Measurements from ENCODE around the gene SNF8. TPM values are rescaled to one million over a fixed set of nuclear protein-coding genes. Genes with fewer than 3 reads are reported as not detected.
"Not testable (repeated sequence)": the region's sequence is repeated elsewhere in the genome, so short reads cannot be mapped to it uniquely, and the experiment has no call there.

Gene SNF8
- total RNA-seq, 1 experiment from 2014 or later = 129 TPM

- Histone ChIP-seq H4K5ac (ENCODE audit: insufficient read length, low read depth, low read length) (no peak overlapping the region), H3K23me2 (ENCODE audit: insufficient read length, low read depth, low read length, poor library complexity, severe bottlenecking) (no peaks in the 10 kb centered on the region), H3K4ac (ENCODE audit: low read depth, low read length) (no peak overlapping the region), H3K27me3 (ENCODE audit: insufficient read depth, low read length) (no peaks in the 10 kb centered on the region), H4K8ac (replicated peaks; ENCODE audit: insufficient read length, low read depth, low read length) (no peak overlapping the region), H2BK15ac (ENCODE audit: low read depth, low read length) (no peak overlapping the region), H3K9me3 (ENCODE audit: control insufficient read depth, low read depth, low read length) (no peaks in the 10 kb centered on the region), H3K27ac (ENCODE audit: insufficient read length, low read depth, low read length) (no peak overlapping the region), H3K56ac (ENCODE audit: insufficient read length, low read depth, low read length) (no peak overlapping the region), H3K79me2 (ENCODE audit: insufficient read depth, low read length) (no peaks in the 10 kb centered on the region), H3K14ac (ENCODE audit: insufficient read depth, low read length) (no peak overlapping the region), H2BK20ac (ENCODE audit: low read depth, low read length, poor library complexity, severe bottlenecking) (no peak overlapping the region), H3K23ac (ENCODE audit: insufficient read length, low read depth, low read length) (no peak overlapping the region), H4K20me1 (ENCODE audit: control insufficient read depth, insufficient read depth, insufficient read length) (no peaks in the 10 kb centered on the region), H4K91ac (ENCODE audit: insufficient read length, low read depth, low read length) (no peak overlapping the region), H2BK120ac (ENCODE audit: low read depth, low read length, poor library complexity, severe bottlenecking) (no peak overlapping the region), H3K4me1 (ENCODE audit: insufficient read depth, low read length) (peaks cover 3% of the 10 kb centered on the region; the same call in 1 of the 2 replicates), H3K79me1 (ENCODE audit: insufficient read depth, low read depth, low read length, poor library complexity, severe bottlenecking) (no peaks in the 10 kb centered on the region), H3T11ph (ENCODE audit: low read length) (no peak overlapping the region), H2BK12ac (ENCODE audit: insufficient read length, low read depth, low read length) (no peak overlapping the region), H2BK5ac (ENCODE audit: insufficient read length, low read length) (no peak overlapping the region), H3K4me2 (ENCODE audit: insufficient read depth, insufficient read length, low read length) (no peak overlapping the region), H2AK5ac (ENCODE audit: insufficient read length, low read length) (no peak overlapping the region), H3K18ac (ENCODE audit: insufficient read length, low read depth, low read length) (no peak overlapping the region), H3K9ac (ENCODE audit: extremely low read depth, insufficient read length, low read length) (no peak overlapping the region), H2AFZ (ENCODE audit: low read length) (no peak overlapping the region)
- Mint-ChIP-seq H3K27ac (no peak overlapping the region), H3K4me1 (peaks cover 11% of the 10 kb centered on the region in 2 experiments), H3K27me3 (ENCODE audit: low read depth) (no peaks in the 10 kb centered on the region; the same call in 1 of the 2 replicates), H3K9me3 (no peaks in the 10 kb centered on the region), H3K36me3 (ENCODE audit: insufficient read depth in 1 of 3, low read depth in 3 of 3) (no peaks in the 10 kb centered on the region), H3K4me3 (no peak overlapping the region)
- no peak for TF ChIP-seq CTCF (conservative IDR thresholded peaks at IDR 0.05)
- WGBS (ENCODE audit: extremely low coverage, insufficient read length, low lambda C conversion rate) = no CpG with 5 or more reads among the region's 5 CpGs
- DNase-seq = no peak
These were observed 6.9 kb upstream of the SNF8 start for GRCh38 chr17:48951572-48951971.

GRCh38 chr17:48945261-48945651 is 614 bp upstream of the SNF8 start:
- Histone ChIP-seq H2BK5ac (ENCODE audit: insufficient read length, low read length) (peak overlapping the region; percentile 17), H3K18ac (ENCODE audit: insufficient read length, low read depth, low read length) (peak overlapping the region; percentile 95), H3K27ac (ENCODE audit: insufficient read length, low read depth, low read length) (peak overlapping the region; percentile 92), H3K14ac (ENCODE audit: insufficient read depth, low read length) (peak overlapping the region; percentile 94; the same call in 1 of the 2 replicates), H4K5ac (ENCODE audit: insufficient read length, low read depth, low read length) (peak overlapping the region; percentile 95), H3K4me2 (ENCODE audit: insufficient read depth, insufficient read length, low read length) (peak overlapping the region; percentile 69), H3K79me1 (ENCODE audit: insufficient read depth, low read depth, low read length, poor library complexity, severe bottlenecking) (peaks cover 13% of the 10 kb centered on the region), H3K9ac (ENCODE audit: extremely low read depth, insufficient read length, low read length) (peak overlapping the region; percentile 90)
- not testable (repeated sequence) for H2BK15ac ChIP-seq (ENCODE audit: low read depth, low read length); H3K79me2 ChIP-seq (ENCODE audit: insufficient read depth, low read length); H4K20me1 ChIP-seq (ENCODE audit: control insufficient read depth, insufficient read depth, insufficient read length); H2AFZ ChIP-seq (ENCODE audit: low read length); H3K27me3 Mint-ChIP-seq (ENCODE audit: low read depth); H2AK5ac ChIP-seq (ENCODE audit: insufficient read length, low read length); H3K4me1 ChIP-seq (ENCODE audit: insufficient read depth, low read length); H4K8ac ChIP-seq (replicated peaks; ENCODE audit: insufficient read length, low read depth, low read length); H2BK120ac ChIP-seq (ENCODE audit: low read depth, low read length, poor library complexity, severe bottlenecking); H3T11ph ChIP-seq (ENCODE audit: low read length); H3K23me2 ChIP-seq (ENCODE audit: insufficient read length, low read depth, low read length, poor library complexity, severe bottlenecking); H3K9me3 ChIP-seq (ENCODE audit: control insufficient read depth, low read depth, low read length); H3K23ac ChIP-seq (ENCODE audit: insufficient read length, low read depth, low read length); H3K27me3 ChIP-seq (ENCODE audit: insufficient read depth, low read length); H2BK12ac ChIP-seq (ENCODE audit: insufficient read length, low read depth, low read length); DNase-seq; H4K91ac ChIP-seq (ENCODE audit: insufficient read length, low read depth, low read length); H3K56ac ChIP-seq (ENCODE audit: insufficient read length, low read depth, low read length); H3K9me3 Mint-ChIP-seq; H2BK20ac ChIP-seq (ENCODE audit: low read depth, low read length, poor library complexity, severe bottlenecking); H3K4ac ChIP-seq (ENCODE audit: low read depth, low read length)
- Mint-ChIP-seq H3K27ac (peak overlapping the region; percentile 96 to 98 (median 97)), H3K4me1 (peaks cover 5 to 11% of the 10 kb centered on the region in 2 experiments), H3K36me3 (ENCODE audit: insufficient read depth in 1 of 3, low read depth in 3 of 3) (peaks cover 7 to 29% (median 17%) of the 10 kb centered on the region in 3 experiments), H3K4me3 (peak overlapping the region; percentile 91 to 95)
- no CpG with 5 or more reads among the region's 16 CpGs for WGBS (ENCODE audit: extremely low coverage, insufficient read length, low lambda C conversion rate)
